Renal pelvis (tissue), 4 donors: ENCODE data around the gene SDC3. TPM values are rescaled to one million over a fixed set of nuclear protein-coding genes. Genes with fewer than 3 reads are reported as not detected.

Source experiments
- DNase-seq: peaks from one replicate; pipeline ENCODE4 v3.0.0-alpha.2; 2013
- polyA plus RNA-seq, 3 donors: library from polyadenylated mRNA; unstranded; fragments of 120-200 nt; gene quantifications; one replicate each; pipeline ENCODE4 v1.2.1, GENCODE V29; 2013; ENCODE audit not compliant: insufficient read length in 3 of 3

Gene SDC3
- polyA plus RNA-seq, 3 donors = 25.2 to 32.8 (median 31.3) TPM

DNA sequence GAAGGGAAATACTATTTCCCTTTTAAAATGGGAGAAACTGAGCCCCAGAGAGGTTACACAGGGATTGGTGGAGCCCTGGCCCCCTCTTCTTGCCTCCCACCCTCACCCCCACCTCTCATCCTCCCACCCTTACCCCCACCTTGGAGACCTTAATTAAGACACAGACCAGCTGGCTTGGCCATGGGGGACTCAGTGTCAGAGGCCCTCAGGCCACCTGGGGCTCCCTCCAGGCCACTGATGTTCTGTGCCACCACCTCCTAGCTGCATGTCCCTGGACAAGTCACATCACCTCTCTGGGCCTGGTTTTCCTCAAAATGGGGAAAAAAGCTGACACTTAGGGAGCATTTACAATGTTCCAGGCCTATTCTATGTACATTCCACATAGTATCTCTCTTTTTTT lies 51.5 kb downstream of the SDC3 start:
- DNase-seq = no peak

GRCh38 chr1:30856260-30856790 lies 52.2 kb downstream of the SDC3 start:
- no peak for DNase-seq

DNA sequence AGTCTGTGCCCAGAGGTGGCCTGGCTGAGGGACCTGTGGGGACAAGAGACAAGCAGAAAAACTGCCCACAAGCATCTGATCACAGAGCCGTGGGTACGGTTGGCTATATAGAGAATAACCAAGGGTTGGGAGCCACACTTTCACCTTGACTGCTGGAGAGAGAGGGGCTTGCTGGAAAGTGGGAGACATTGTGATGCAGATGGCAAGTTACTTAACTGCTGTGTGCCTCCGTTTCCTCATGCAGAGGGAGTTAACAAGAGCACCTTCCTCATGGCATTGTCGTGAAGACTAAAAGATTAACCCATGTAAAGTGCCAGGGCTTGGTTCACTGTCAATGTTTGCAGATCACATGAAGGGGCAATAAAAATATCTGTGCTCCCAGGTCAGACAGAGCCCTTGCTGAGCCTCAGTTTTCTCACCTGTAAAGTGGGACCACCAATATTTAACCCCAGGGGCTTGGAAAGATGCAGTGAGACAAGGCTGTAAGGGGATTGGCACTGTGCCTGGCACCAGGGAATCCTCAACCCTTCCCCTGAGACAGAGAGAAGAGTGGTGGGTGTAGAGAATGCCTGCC lies 52.8 kb downstream of the SDC3 start:
- no peak for DNase-seq

- no peak for DNase-seq
These were observed 55.2 kb downstream of the SDC3 start for GRCh38 chr1:30853350-30853749.

DNA sequence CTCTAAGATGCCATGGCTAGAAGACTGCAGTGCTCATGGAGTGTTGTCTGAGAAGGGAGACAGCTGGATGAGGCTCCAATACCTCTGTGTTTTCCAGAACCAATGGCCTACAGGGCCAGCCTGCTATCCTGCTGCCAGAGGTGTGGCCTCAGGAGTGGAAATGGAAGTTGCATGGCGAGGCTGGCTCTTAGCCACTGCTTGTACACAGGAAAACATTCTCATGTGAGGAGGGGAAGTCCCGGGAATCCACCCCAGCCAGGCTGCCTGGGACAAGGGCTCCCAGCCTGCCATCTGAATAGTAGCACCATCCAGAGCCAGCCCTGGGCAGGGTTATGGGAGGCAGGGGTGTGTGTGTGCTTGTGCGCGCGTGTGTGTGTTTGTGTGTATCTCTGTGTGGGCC lies 56.5 kb downstream of the SDC3 start:
- no peak for DNase-seq

GRCh38 chr1:30851286-30851685 lies 57.3 kb downstream of the SDC3 start:
- DNase-seq = no peak

- DNase-seq = no peak
These were observed 58.0 kb downstream of the SDC3 start for GRCh38 chr1:30850607-30851006.

DNA sequence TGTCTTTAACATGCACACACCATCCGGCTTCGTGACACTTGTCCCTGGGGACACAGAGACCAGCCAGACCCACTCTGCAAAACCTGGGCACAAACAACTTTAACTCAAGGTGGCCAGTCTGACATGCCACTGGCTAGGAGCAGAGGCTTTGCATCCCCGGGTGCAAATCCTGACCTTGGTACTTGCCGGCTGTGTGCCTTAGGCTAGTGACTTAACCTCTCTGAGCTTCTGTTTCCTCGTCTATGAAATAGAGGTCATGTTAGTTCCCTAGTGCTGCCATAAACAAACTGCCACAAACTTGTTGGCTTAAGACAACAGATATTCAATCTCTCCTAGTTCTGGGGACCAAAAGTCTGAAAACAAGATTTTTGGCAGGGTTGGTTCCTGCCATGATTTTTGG lies 60.4 kb downstream of the SDC3 start:
- no peak for DNase-seq

DNA sequence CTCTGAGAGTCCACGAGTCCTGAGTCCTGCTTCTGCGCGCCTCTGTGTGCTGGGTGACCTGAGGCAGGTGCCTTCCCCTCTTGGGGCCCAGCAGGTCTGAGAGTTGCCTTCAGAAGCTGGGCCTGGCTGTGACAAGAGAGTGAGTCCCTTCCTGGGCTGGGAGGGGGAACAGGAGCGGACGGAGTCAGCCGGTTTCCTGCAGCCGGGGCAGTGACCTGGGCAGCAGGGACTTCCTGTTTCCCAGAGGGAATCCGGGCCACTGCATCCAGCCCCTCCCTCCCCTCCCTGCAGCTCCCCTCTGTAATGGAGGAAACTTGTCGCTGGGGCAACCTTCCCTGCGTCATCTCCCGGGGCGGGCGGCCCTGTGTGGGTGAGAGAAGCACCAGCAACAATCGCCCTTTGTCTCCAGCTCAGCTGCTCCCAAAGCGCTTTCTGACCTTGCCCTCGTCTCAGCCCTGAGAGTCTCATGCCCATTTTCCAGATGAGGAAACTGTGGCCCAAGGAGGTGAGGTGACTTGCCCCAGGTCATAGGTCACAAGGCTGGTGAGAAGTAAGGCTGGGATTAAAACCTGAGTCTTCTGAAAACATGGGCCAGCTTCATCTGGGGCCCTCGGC lies 61.1 kb downstream of the SDC3 start:
- DNase-seq = peak; percentile 64

- no peak for DNase-seq
These were observed 62.0 kb downstream of the SDC3 start for GRCh38 chr1:30846587-30846986.

GRCh38 chr1:30845904-30846290 lies 62.7 kb downstream of the SDC3 start:
- no peak for DNase-seq

- DNase-seq = no peak
These were observed 63.2 kb downstream of the SDC3 start for GRCh38 chr1:30845237-30845903.

- DNase-seq = no peak
These were observed 63.9 kb downstream of the SDC3 start for GRCh38 chr1:30844631-30845030.

- DNase-seq = peak; percentile 79
These were observed 65.7 kb downstream of the SDC3 start for GRCh38 chr1:30842697-30843354.

DNA sequence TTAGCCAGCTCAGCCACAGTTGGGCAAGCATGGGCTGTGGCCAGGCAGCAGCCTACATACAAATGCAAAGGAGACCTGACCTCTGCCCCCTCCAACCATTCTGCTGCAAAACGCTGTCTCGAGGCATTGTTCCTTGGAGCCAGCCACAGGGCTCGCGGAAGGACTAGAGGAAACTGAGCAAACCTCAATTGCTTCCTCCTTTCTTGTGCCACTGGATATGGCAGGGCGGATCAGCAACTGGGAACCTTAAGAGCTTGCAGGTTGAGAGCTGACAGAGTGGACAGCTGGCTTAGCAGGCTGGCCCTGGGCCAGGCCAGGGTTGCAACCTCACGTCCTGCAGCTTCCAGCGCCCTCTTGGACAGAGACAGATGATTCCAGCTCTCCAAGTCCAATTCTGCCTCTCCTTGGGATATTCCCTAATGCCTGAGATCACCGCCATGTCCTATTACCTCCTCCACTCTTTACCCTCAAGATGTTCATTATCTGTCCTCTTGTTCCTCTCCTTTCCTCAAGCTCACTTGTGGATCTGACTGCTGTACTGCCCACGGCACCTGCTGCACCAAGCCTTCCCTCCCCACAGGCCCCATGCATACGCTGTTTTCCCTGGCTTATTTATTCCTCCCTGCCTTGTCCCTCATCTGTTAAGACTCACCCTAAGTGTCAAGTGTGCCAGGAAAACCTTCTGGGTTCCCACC lies 67.5 kb downstream of the SDC3 start:
- no peak for DNase-seq

DNA sequence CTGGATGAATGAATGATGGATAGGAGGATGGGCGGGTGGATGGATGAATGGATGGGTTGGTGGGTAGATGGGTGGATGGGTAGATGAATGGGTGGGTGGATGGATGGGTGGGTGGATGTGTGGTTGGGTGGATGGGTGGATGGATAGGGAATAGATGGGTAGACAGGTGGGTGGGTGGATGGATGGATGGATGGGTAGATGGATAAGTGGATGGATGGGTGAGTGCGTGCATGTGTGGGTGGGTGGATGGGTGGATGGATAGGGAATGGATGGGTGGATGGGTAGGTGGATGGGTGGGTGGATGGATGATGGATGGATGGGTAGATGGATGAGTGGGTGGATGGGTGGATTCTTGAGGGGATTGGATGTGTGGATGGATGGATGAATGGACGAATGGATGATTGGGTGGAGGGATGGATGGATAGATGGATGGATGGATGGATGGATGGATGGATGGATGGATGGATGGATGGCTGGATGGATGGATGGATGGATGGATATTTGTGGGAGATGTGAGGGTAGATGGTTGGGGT lies 68.7 kb downstream of the SDC3 start:
- DNase-seq = no peak

DNA sequence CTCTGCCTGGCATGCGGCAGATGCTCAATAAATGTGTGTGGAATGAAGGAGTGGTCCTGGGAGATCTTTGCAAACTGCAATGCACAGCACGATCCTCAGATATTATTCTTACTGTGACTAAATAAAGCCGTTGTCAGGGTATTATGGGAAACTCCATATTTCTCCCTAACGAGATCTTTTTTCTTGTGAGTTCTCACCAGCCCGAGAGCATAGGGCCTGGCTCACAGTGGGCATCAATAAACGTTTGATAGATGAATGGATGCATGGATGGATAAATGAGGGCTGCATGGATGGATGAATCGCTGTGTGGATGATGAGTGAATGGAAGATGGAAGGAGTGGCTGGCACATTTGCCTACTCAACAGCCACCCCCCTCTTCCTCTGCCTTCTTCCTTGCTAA lies 69.6 kb downstream of the SDC3 start:
- DNase-seq = no peak

DNA sequence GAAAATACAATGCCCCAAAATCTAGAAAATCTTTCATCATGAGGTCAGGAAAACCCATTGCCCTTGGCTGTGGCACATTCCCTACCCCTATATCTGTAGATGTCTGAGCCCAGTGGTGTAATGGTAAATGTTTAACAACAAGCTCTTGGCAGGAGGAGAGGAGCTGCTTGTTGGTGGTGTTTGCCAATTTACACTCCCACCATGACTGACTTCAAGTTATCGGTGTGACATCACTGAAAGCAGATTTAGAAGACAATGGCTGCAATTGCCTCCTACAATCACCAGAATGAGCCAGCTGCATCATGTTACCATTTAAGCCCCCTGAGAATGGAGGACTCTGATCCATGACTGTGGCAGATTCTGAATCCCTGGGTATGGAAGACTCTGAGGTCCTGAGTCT lies 70.9 kb downstream of the SDC3 start:
- DNase-seq = no peak

DNA sequence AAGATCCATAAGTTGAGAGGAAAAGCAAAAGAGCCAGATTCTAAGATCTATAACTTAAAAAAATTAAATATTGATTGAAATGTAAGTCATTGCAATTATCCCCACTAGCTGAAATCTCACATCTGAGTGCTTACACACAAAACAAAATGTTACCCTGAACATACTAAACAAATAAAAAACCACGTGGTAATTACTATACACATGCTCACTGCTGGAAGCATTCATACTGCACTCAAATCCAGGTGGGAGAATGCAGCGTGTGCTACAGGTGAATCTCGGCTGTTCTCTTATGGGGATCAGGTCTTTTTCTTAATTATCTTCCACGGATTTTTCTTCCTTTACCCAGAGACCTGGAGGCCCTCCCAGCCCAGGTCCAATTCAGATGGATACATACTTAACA lies 74.3 kb downstream of the SDC3 start:
- DNase-seq = no peak

DNA sequence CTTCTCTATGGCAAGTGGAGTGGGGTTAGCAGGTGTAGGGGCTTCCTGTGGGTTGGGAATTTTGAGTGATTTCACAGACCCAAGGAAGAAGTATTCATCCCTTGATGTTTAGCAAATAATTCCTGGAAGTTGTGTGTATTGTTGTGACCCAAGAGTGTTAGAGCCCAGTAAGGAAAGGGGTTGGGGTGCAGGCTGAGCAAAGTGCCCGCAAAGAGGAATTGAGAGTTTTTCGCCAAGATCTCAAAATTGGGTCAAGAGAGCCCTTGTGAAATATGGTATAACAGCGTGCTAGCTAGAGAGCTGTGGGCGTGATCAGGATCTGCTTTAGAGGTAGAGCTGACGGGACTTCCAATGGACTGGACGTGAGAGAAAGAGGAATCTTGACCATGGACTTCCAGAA lies 78.0 kb downstream of the SDC3 start:
- DNase-seq = no peak

- DNase-seq = no peak
These were observed 78.7 kb downstream of the SDC3 start for GRCh38 chr1:30829889-30830288.
